IPS-18c (cell line): ENCODE results near the gene ABI3BP.

ENCODE experiments used
- H3K4me3 ChIP-seq: 2 replicates; pipeline ENCODE4 v1.7.0; 2013; ENCODE audit warnings: low read depth, mild to moderate bottlenecking, low read length, moderate library complexity; ENCODE audit not compliant: insufficient read depth
- H3K9me3 ChIP-seq: one replicate; pipeline ENCODE4 v1.6.1; 2013; ENCODE audit warnings: mild to moderate bottlenecking, low read length, moderate library complexity; ENCODE audit not compliant: control insufficient read depth, insufficient read depth

Gene ABI3BP

DNA sequence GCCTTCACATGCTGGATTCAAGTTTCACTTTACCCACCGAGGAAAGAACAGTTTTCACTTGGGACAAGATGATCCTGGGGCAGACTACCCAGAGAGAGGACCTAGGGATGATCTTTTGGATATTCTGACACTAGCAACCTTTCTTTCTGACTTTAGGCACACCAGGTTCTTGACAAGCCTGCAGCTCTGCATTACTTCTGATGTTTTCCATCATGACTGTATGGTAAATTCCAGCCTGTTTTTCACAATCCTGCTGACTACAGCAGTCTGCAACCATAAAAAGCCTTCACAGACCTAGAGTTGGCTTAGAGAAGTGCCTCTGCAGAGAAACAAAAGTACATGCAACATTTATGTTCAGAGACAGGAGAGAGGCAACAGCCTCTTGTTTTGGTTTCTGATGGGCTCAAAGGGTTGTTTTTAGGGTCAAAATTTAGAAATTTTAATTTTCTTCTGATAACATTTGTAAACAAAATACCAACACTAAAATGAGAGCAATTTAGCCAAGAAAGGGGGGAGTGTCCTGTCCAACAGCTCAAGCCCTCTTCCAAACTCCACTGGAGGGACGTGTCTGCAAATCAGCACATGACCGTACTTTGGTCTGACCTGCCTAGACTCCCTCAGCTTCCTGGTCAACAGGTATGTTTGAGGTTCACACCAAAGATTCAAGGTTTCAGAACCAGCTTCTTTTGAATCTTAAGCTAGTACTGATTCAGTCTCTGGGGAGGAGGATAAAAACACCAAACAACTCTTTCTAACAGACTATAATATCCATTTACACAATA lies 799 bp downstream of the ABI3BP start:
- Histone ChIP-seq H3K4me3 (no peak overlapping the region), H3K9me3 (no peaks in the 10 kb centered on the region)

DNA sequence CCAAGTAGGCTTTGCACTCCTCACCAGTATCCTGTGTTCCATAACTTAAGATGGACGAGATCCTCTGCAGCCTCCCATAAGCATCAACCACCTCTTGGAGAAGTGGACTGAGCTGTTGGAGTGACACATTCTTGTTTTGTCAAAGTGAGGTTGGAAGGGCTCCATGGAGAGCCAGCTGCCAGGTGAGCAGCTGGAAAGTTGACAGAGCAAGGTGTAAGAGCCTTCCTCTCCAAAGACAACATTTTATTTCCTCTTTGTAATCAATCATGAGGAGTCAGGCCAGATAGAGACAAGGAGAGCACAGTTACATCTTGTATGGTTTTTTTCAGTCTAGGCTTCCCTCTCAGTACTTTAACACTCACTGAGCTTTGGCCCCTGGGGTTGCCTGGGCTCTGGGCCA lies 5.1 kb downstream of the ABI3BP start:
- no peak overlapping the region for H3K4me3 ChIP-seq
- no peaks in the 10 kb centered on the region for H3K9me3 ChIP-seq

DNA sequence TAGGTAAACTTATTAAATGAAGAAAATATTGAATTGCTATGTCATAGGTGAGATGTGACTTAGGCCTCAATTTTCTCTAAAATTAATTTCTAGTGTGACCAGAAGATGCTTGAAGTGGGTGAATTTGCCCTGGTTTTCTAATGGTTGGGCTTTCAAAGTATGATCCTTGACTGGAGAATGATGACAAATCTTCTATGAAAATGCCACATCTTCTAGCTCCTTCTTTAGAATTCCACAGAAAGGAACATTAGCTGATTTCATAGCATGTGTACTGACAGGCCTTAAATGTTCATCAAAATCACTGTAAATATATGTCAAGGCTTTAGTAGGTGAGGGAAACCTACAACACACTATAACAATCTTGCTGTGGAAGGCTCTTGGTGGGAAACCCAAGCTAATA lies 8.9 kb downstream of the ABI3BP start:
- Histone ChIP-seq H3K9me3 (no peaks in the 10 kb centered on the region), H3K4me3 (no peak overlapping the region)

DNA sequence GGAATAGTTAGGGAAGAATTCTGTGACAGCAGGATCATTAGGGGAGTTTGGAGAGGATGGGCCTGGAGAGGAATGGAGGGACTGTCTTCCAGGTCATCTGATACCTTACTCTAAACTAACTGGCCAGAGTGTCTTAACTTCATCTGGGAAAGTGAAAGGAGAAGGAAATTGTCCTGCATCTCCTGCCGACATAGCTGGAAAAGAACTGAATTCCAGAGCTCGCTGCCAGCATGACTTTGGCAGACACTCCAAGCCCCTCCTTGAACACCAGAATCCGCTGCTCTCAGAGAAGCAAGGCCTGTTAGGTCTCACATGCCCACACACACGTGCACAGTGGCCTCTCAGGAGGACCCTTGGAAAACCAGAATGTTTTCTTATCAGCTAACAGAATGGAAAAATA lies 10.5 kb downstream of the ABI3BP start:
- H3K4me3 ChIP-seq: no peak overlapping the region
- H3K9me3 ChIP-seq: no peaks in the 10 kb centered on the region

DNA sequence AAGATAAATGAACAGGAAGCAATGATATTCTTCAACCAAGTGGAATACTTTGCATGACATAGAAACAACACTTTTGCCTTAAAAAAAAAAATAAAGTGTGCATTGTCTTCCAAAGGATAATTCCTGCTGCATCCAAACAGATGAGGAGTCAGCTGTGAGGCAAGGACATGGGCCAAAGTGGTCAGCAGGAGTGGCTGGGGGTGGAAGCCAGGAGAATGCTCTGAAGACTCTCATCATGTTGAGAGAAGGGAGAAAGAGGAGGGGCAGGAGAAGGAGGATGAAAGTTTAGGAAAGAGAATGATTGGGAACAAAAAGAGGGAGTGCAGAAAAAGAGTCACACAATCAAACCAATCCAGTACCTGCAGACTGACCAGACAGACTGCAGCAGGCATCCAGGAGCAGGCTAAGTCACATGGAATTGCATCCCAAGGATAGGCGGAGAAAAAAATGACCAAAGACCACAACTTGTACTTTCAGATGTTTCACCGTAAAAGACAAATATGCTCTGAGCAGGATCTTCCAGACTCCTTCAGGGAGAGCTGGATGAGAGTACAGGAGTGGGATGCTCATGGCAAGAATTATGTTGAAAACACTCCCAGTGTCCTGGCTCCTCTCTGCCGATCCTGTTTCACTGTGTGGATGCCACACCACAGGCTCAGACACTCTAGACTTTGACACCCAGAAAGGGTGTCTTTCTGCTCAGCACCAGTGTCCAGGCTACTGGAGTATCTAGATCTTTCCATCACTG lies 11.9 kb downstream of the ABI3BP start:
- no peaks in the 10 kb centered on the region for H3K9me3 ChIP-seq
- H3K4me3 ChIP-seq: no peak overlapping the region

DNA sequence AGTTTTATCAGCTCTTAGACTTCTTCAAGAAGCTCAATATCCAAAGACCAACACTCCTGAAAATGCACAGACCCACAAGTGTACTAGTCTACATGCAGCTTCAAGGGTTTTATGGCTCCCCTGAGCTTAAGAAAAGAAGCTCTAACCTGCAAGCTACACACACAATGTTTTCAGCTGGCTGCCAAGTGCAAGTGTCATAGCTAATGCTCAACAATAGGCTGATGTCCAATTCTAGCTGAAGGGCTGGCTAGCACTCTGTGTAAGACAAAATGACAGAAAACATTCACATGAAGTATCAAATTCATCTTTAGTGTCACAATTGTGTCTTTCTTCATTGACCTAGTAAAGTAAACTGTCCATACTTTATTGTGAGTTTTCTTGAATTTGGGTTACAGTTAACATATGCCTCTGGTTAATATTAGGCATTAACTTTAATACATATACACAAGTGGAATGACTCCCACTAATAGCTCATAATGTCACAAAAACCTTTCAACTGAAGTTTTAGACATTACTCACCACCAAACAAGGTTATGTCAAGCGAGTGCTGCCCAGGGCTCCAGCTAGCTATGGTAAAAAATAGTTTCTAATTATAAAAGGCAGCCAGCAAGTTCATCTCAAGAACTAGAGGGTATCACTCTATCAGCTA lies 15.1 kb downstream of the ABI3BP start:
- H3K9me3 ChIP-seq: no peaks in the 10 kb centered on the region
- no peak overlapping the region for H3K4me3 ChIP-seq

DNA sequence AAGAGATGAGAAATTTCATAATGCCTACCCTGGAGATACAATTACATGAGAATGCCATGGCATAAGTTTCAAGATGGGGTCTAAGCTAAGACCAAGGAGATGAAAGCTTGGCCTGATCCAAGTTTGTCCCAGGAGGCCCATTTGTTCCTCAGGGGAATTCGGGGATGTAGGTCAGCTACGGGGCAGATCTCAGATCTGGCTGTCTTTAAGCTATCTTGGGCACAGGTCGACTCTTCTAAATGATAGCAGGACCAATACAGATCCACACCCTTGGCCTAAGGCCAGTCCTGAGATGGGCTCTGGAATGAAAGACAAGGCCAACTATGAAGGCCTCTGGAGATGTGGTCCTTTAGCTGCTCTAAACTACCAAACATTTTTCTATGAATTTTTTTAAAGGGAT lies 16.6 kb downstream of the ABI3BP start:
- H3K9me3 ChIP-seq: no peaks in the 10 kb centered on the region

DNA sequence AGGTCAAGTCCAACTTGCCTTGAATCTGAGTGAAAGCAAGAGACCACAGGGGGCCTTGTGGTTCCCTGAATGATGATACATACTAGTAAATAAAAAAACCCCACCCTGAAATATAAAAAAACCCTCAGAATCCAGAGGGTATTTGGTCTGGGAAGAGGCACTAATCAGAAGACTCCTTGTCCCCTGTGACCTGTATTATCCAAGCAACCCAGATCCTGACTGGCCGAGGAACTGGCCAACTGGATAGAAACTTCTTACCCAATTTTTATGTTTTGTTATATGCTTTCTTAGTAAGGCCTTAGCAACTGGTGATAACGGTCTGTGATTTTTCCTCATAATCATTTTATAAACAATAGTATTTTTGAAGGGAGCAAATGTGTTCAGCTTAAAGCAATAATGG lies 17.5 kb downstream of the ABI3BP start:
- no peak overlapping the region for H3K4me3 ChIP-seq
- no peaks in the 10 kb centered on the region for H3K9me3 ChIP-seq

More for the DNA sequence above, 16.6 kb downstream of the ABI3BP start:
- H3K4me3 ChIP-seq: no peak overlapping the region

DNA sequence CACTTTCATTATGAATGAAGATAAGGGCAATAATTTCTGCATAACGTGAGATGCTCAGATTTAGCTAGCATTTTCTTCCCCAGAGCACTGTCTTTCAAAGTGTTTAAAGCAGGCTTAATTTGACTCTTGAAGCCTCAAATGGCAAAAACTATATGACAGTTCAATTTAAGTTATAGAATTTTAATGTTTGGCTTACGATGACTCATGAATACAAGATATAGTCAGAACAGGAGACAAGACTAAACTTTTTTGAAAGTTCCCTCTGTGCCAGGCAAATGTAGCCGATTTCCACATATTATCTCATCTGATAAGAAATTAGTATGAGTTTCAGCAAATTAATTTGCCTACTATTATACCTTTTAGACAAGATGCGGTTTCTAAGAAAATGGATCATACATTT lies 19.6 kb downstream of the ABI3BP start:
- no peak overlapping the region for H3K4me3 ChIP-seq
- H3K9me3 ChIP-seq: no peaks in the 10 kb centered on the region

DNA sequence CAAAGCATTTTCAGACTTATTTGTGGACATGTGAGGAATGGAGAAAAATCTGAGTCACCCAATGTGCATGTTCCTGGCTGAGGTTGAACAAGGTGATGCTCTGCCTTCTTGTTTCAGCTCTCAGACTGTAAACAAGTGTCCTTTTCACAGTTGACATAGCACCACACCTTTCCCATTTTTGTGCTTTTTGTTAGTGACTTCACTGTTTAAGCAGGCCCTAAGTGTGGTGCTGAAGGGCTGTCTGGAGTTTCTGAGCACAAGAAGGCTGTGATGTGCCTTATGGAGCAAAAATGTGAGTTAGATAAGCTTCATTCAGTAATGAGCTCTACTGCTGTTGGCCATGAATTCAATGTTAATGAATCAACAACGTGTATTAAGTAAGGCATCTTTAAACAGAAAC lies 20.4 kb downstream of the ABI3BP start:
- Histone ChIP-seq H3K9me3 (no peaks in the 10 kb centered on the region), H3K4me3 (no peak overlapping the region)

DNA sequence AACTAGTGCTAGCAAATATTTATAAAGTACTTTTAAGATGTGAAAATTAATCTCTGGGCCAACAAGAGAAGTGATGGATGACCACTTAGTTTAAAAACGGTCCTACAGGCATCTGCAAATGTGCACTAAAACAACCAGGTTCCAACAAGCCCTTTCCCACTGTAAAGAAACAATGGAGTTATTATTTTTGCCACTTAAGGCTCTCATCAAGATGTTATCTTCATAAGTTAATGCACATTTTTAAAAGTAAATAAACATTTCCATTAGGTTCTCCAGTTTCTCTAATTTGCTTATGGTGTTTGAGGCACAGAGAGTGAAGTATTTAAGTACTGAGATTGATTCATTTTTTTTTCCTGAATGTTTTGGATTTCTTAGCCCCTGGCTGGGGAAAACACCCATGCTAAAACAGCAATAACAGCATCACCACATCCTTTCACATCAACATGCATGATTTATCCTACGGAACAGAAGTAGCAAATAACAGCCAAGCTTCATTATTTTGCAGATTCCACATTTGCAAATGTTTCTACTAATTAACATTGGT lies 20.8 kb downstream of the ABI3BP start:
- H3K4me3 ChIP-seq: no peak overlapping the region
- no peaks in the 10 kb centered on the region for H3K9me3 ChIP-seq

DNA sequence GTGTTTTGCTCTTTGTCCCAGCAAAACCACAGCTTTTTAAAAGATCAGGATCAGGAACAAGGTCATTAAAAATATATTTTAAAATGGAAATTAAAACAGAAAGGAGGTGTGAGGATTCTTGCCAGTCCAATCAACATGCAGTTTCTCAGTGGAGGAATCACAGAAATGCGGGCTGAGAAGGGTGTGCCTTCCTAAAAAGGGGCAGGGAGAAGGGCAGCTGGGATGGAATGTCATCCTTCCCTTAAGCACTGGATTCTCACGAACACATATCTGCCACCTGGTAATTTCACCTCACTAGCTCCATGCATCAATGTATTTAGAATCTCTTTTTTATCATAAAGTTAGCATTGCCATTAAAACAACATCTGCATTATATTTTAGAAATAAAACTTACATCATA lies 21.4 kb downstream of the ABI3BP start:
- H3K4me3 ChIP-seq: no peak overlapping the region
- H3K9me3 ChIP-seq: no peaks in the 10 kb centered on the region

DNA sequence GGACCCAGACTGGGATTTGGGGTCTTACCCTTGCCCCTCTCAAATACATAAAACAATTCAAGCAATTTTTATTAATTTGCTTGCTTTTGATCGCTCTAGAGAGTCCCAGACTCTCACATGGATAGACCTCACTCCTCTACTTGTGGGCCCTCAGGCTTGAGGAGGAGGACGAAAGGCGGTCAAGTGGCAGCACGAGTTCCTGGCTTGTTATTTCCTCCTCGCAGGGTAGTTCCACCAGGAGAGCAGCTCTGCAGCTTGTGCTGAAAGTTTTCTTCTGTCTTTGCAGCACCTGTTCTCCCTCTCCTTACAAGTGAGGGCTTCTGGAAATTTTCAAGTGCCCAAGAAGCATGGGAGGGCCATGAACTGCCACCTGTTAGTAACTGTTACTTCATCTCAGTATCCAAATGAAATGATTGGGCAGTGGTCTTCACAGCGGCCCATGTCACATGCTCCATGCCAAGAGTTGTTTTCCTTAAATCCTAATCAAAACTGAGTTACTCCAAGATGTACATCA lies 22.7 kb downstream of the ABI3BP start:
- no peaks in the 10 kb centered on the region for H3K9me3 ChIP-seq
- H3K4me3 ChIP-seq: no peak overlapping the region

DNA sequence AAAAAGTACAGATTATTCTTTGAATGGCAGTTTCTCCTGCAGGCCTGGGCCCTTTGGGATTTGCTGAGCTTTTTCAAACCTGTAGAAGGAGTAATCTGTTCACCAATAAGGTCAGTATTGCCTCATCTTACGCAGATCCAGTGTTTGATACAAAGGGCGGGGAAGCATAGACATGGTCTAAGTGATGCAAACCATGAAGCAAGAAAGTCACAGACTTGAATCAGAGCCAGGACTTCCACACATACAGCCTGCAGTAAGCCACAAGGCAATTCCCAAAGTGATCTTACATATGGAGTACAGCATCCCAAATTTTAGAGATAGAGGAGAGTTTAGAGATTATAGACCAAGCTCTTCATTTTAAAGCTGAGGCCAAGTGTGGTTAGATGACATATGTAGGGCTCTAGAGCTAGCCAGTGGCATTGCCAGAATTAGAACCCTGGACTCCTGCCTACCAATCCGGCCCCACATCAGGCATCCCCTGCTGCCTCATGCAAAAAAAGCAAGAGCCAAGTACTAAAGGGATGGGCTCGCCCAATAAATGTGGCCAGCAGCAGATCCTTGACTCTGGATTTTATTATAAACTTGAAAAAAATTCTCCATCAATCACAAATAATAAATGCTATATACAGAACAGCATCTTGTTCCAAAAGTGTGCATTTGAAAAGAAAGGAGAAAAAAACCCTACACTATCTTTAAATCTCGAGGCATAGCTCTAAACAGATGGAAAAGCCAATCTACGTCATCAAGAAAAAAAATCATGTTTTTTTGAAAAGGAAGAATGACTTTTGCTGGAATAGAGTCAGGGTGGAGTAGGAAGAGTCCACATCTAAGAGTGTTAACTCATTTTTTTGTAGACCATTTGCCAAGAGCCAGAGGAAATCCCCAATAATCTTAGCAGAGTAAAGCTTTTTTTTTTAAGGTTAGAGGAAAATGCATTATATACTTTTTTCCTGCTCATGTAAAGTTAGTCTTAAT lies 24.0 kb downstream of the ABI3BP start:
- Histone ChIP-seq H3K9me3 (no peaks in the 10 kb centered on the region), H3K4me3 (no peak overlapping the region)

DNA sequence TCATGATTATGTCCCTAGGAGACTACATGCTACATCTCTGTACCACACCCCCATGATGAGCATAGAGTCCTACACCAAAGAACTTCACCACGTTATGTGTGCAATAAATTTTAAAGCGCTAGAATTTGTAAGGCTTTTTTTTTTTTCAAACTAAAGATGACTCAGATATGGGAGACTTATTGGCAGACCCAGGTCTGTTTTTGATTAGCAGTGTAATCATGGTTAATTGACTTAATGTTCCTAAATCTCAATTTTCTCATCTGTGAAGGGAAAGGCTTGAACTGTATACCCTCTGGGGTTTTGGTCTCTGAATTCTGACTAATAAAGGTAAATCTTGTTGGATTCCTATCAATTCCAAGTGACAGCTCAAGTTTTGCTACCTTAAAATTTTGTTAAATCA lies 26.4 kb downstream of the ABI3BP start:
- H3K9me3 ChIP-seq: no peaks in the 10 kb centered on the region
- H3K4me3 ChIP-seq: no peak overlapping the region

DNA sequence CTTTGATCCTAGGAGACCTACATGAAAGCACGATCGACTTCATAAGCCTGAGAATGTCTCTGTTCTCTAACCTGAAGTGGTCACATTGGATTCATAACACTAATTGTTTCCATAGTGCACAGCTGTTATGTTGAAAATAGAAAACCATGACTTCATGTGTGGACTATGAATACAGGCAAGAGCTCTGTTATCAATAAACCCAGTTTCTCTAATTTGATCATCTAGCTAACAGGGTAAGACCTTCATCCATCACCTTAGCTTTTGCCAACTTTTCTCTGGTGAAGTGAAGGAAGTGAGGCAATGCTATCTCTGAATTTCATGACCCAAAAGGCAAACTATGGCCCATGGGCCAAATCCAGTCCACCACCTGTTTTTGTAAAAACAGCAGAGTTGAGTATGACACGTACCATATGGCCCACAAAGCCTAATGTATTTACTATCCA lies 27.2 kb downstream of the ABI3BP start:
- no peak overlapping the region for H3K4me3 ChIP-seq

DNA sequence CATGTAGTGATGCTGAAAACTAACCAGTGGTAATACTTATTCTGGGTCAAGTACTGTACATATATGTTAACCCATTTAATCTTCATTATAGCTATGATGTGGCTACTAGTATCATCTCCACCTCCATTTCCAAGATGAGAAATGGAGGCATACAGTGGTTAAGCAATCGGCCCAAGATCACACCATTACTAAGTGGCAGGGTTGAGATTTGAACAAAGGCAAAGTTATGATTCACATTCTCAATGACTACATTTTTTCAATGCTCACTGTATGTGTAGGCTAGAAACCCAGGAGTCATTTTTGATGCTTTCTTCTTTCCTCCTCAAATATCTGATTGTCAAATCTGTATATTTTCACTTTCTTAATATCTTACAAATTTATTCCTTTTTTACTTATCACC lies 30.2 kb downstream of the ABI3BP start:
- Histone ChIP-seq H3K9me3 (no peaks in the 10 kb centered on the region), H3K4me3 (no peak overlapping the region)

More for the DNA sequence above, 27.2 kb downstream of the ABI3BP start:
- H3K9me3 ChIP-seq: no peaks in the 10 kb centered on the region
